HepG2 (cell line): ENCODE data around the gene TNFRSF18. TPM values are rescaled to one million over a fixed set of nuclear protein-coding genes. Genes with fewer than 3 reads are reported as not detected.

Experiments used
- BRCA1 ChIP-seq: sonication (generic); formaldehyde crosslinking; IDR thresholded peaks from 2 replicates; pipeline ENCODE4 v1.4.0; 2020; ENCODE audit warnings: missing genetic modification reagents
- CBFB ChIP-seq: sonication (generic); formaldehyde crosslinking; IDR thresholded peaks from 2 replicates; pipeline ENCODE4 v1.4.0; 2020; ENCODE audit warnings: missing genetic modification reagents
- CCAR2 ChIP-seq: fragments of 200-400 bp; formaldehyde crosslinking; optimal IDR thresholded peaks from 2 replicates; pipeline ENCODE3; 2018; ENCODE audit warnings: low read depth, mild to moderate bottlenecking, low read length, moderate library complexity
- DMAP1 ChIP-seq: IDR thresholded peaks from 2 replicates; pipeline ENCODE4 v1.6.1; 2016
- HDAC2 ChIP-seq: sonication (generic); formaldehyde crosslinking; IDR thresholded peaks from 2 replicates; pipeline ENCODE4 v1.4.0; 2020; ENCODE audit warnings: missing genetic modification reagents
- IKZF1 ChIP-seq: fragments of 450-650 bp; IDR thresholded peaks from 2 replicates; pipeline ENCODE4 v1.7.1; 2016
- JUND ChIP-seq: sonication (generic); formaldehyde crosslinking; IDR thresholded peaks from 2 replicates; pipeline ENCODE4 v1.8.0; 2022; ENCODE audit warnings: mild to moderate bottlenecking, missing genetic modification reagents
- MAFG ChIP-seq: sonication (generic); formaldehyde crosslinking; IDR thresholded peaks from 2 replicates; pipeline ENCODE4 v1.5.1; 2020; ENCODE audit warnings: mild to moderate bottlenecking, missing genetic modification reagents
- NR3C1 ChIP-seq: sonication (generic); formaldehyde crosslinking; IDR thresholded peaks from 2 replicates; pipeline ENCODE4 v1.4.0; 2020; ENCODE audit warnings: missing genetic modification reagents
- PAX8 ChIP-seq: sonication (generic); formaldehyde crosslinking; IDR thresholded peaks from 2 replicates; pipeline ENCODE4 v1.8.0; 2022; ENCODE audit warnings: mild to moderate bottlenecking, missing genetic modification reagents, borderline replicate concordance
- SIN3A ChIP-seq: IDR thresholded peaks from 2 replicates; pipeline ENCODE4 v1.6.1; 2011; ENCODE audit warnings: low read depth, mild to moderate bottlenecking, control low read depth, low read length, borderline replicate concordance
- SOX5 ChIP-seq: IDR thresholded peaks from 2 replicates; pipeline ENCODE4 v1.6.1; 2016; ENCODE audit warnings: borderline replicate concordance
- TCF7L2 ChIP-seq: IDR thresholded peaks from 2 replicates; pipeline ENCODE4 v1.6.1; 2011; ENCODE audit warnings: mild to moderate bottlenecking, low read depth, low read length, moderate library complexity
- XRCC5 ChIP-seq: fragments of 200-400 bp; formaldehyde crosslinking; optimal IDR thresholded peaks from 2 replicates; pipeline ENCODE3; 2017; ENCODE audit warnings: mild to moderate bottlenecking, low read length
- ZBTB7B ChIP-seq: sonication (generic); formaldehyde crosslinking; IDR thresholded peaks from 2 replicates; pipeline ENCODE4 v1.4.0; 2020; ENCODE audit warnings: missing genetic modification reagents
- ZMYM4 ChIP-seq: sonication (generic); formaldehyde crosslinking; IDR thresholded peaks from 2 replicates; pipeline ENCODE4 v1.8.1; 2023; ENCODE audit warnings: mild to moderate bottlenecking, missing genetic modification reagents
- ZNF17 ChIP-seq: sonication (generic); formaldehyde crosslinking; IDR thresholded peaks from 2 replicates; pipeline ENCODE4 v1.5.0; 2020; ENCODE audit warnings: mild to moderate bottlenecking, missing genetic modification reagents
- ZNF468 ChIP-seq: sonication (generic); formaldehyde crosslinking; IDR thresholded peaks from 2 replicates; pipeline ENCODE4 v1.8.0; 2022; ENCODE audit warnings: mild to moderate bottlenecking, moderate library complexity, missing genetic modification reagents
- ZNF563 ChIP-seq: sonication (generic); formaldehyde crosslinking; IDR thresholded peaks from 2 replicates; pipeline ENCODE4 v1.8.0; 2022; ENCODE audit warnings: mild to moderate bottlenecking, moderate library complexity, missing genetic modification reagents
- ZNF644 ChIP-seq: IDR thresholded peaks from 2 replicates; pipeline ENCODE4 v1.6.1; 2016; ENCODE audit warnings: low read depth
- ZNF747 ChIP-seq: sonication (generic); formaldehyde crosslinking; IDR thresholded peaks from 2 replicates; pipeline ENCODE4 v1.8.1; 2023; ENCODE audit warnings: missing genetic modification reagents, mild to moderate bottlenecking, borderline replicate concordance
- polyA plus RNA-seq, 8 experiments: library from polyadenylated mRNA; depleted of rRNA in 3 of 8; stranded (reverse) in 7 of 8; unstranded in 1 of 8; fragments of >200 nt; fragmentation: Illumina TruSeq in 4 of 8; extraction: Trizol in 4 of 8; gene quantifications; 2 replicates each; pipeline versions ENCODE4 v1.2.1 to v1.2.3, GENCODE V29; 2011 to 2016; ENCODE audit warnings: low read depth in 4 of 8, missing spikeins in 1 of 8, mixed read lengths in 1 of 8; ENCODE audit not compliant: insufficient read depth in 1 of 8
- total RNA-seq, 5 experiments: library from RNA; depleted of rRNA; stranded (reverse); fragments of >200 nt; fragmentation: Illumina TruSeq; extraction: Trizol; gene quantifications; 2 replicates each; pipeline ENCODE4 v1.2.3, GENCODE V29; 2016; ENCODE audit warnings: low read depth in 1 of 5
- TF ChIP-seq, protein P1 (sequence below): sonication (generic); formaldehyde crosslinking; IDR thresholded peaks from 2 replicates; pipeline ENCODE4 v1.4.0; 2020; ENCODE audit warnings: missing genetic modification reagents
- TF ChIP-seq, protein P2 (sequence below): IDR thresholded peaks from 2 replicates; pipeline ENCODE4 v1.6.1; 2018; ENCODE audit warnings: missing genetic modification reagents, mild to moderate bottlenecking, missing compliant biosample characterization
- TF ChIP-seq, protein P3 (sequence below): IDR thresholded peaks from 2 replicates; pipeline ENCODE4 v1.6.1; 2016
- TF ChIP-seq, protein P4 (sequence below): sonication (generic); formaldehyde crosslinking; IDR thresholded peaks from 2 replicates; pipeline ENCODE4 v1.5.0; 2020; ENCODE audit warnings: mild to moderate bottlenecking, missing genetic modification reagents

Gene TNFRSF18
- total and polyA plus RNA-seq, 2 of the 13 experiments (the other 11 are each of a cell fraction or from before 2014, with no cell fraction given), result not detected

DNA sequence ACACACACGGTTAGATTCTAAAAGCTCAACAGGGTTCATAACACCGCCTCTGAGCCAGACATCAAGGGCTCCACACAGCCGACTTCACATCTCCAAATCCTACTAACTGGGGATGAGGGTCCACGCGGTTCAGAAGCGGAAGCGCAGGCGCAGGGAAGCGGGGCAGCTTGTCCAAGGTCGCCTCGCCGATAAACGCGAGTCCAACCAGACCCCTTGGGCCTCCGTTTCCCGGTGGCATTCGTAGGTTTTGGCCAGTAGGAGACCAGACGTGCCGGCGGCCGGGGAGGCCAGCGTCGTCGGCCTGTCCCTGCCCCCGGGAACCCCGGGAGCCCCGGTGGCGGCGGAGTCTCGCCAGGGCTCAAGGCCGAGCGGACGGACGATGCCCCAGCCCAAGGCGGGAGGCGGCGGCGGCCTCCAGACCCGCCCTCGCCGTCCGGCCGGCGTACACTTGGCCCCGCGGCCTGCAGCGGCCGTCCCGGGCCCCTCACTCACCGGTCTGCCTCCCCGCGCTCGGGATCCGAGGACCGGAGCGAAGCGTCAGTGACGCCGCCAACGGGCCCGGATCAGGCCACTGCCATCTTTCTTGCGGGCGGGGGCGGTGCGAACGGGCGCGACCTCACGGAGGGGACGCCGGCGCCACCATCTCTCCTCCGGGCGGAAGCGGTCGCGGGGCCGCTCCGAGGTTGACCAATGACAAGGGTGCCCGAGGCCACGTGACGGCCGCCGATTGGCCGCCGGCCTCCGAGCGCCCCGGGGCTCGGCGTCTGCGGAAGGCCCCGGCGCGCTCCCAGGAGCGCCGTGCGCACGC lies 25.2 kb upstream of the TNFRSF18 start, which contains the start of gene SDF4 (continued):
- TF ChIP-seq CCAR2 (no peak), ZBTB7B (peak; percentile 60; the same call in 1 of the 2 replicates), CBFB (CRISPR knock-in tag) (0 out of 2 replicates have a peak, but pooled peaks have one; percentile 57), XRCC5 (no peak), ZNF747 (peak; percentile 57), TCF7L2 (no peak), JUND (peak; percentile 40; the same call in 1 of the 2 replicates), IKZF1 (no peak), NR3C1 (CRISPR knock-in tag) (no peak), ZNF644 (no peak), PAX8 (CRISPR knock-in tag) (no peak), DMAP1 (CRISPR knock-in tag) (peak; percentile 54), ZNF17 (no peak), ZNF468 (CRISPR knock-in tag) (no peak), BRCA1 (CRISPR knock-in tag) (0 out of 2 replicates have a peak, but pooled peaks have one; percentile 24), HDAC2 (0 out of 2 replicates have a peak, but pooled peaks have one; percentile 11), SOX5 (CRISPR knock-in tag) (peak; percentile 46; the same call in 1 of the 2 replicates), ZNF563 (CRISPR knock-in tag) (peak; percentile 76), MAFG (CRISPR knock-in tag) (no peak), SIN3A (peak; percentile 23; the same call in 1 of the 2 replicates), ZMYM4 (peak; percentile 70)
- TF ChIP-seq, protein P1, sequence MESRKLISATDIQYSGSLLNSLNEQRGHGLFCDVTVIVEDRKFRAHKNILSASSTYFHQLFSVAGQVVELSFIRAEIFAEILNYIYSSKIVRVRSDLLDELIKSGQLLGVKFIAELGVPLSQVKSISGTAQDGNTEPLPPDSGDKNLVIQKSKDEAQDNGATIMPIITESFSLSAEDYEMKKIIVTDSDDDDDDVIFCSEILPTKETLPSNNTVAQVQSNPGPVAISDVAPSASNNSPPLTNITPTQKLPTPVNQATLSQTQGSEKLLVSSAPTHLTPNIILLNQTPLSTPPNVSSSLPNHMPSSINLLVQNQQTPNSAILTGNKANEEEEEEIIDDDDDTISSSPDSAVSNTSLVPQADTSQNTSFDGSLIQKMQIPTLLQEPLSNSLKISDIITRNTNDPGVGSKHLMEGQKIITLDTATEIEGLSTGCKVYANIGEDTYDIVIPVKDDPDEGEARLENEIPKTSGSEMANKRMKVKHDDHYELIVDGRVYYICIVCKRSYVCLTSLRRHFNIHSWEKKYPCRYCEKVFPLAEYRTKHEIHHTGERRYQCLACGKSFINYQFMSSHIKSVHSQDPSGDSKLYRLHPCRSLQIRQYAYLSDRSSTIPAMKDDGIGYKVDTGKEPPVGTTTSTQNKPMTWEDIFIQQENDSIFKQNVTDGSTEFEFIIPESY (CRISPR knock-in tag), result no peak
- TF ChIP-seq, protein P2, sequence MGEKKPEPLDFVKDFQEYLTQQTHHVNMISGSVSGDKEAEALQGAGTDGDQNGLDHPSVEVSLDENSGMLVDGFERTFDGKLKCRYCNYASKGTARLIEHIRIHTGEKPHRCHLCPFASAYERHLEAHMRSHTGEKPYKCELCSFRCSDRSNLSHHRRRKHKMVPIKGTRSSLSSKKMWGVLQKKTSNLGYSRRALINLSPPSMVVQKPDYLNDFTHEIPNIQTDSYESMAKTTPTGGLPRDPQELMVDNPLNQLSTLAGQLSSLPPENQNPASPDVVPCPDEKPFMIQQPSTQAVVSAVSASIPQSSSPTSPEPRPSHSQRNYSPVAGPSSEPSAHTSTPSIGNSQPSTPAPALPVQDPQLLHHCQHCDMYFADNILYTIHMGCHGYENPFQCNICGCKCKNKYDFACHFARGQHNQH (CRISPR knock-in tag), result peak; percentile 71
- TF ChIP-seq, protein P3, sequence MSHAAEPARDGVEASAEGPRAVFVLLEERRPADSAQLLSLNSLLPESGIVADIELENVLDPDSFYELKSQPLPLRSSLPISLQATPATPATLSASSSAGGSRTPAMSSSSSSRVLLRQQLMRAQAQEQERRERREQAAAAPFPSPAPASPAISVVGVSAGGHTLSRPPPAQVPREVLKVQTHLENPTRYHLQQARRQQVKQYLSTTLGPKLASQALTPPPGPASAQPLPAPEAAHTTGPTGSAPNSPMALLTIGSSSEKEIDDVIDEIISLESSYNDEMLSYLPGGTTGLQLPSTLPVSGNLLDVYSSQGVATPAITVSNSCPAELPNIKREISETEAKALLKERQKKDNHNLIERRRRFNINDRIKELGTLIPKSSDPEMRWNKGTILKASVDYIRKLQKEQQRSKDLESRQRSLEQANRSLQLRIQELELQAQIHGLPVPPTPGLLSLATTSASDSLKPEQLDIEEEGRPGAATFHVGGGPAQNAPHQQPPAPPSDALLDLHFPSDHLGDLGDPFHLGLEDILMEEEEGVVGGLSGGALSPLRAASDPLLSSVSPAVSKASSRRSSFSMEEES (CRISPR knock-in tag), result peak; percentile 64
- TF ChIP-seq, protein P4, sequence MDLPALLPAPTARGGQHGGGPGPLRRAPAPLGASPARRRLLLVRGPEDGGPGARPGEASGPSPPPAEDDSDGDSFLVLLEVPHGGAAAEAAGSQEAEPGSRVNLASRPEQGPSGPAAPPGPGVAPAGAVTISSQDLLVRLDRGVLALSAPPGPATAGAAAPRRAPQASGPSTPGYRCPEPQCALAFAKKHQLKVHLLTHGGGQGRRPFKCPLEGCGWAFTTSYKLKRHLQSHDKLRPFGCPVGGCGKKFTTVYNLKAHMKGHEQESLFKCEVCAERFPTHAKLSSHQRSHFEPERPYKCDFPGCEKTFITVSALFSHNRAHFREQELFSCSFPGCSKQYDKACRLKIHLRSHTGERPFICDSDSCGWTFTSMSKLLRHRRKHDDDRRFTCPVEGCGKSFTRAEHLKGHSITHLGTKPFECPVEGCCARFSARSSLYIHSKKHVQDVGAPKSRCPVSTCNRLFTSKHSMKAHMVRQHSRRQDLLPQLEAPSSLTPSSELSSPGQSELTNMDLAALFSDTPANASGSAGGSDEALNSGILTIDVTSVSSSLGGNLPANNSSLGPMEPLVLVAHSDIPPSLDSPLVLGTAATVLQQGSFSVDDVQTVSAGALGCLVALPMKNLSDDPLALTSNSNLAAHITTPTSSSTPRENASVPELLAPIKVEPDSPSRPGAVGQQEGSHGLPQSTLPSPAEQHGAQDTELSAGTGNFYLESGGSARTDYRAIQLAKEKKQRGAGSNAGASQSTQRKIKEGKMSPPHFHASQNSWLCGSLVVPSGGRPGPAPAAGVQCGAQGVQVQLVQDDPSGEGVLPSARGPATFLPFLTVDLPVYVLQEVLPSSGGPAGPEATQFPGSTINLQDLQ (CRISPR knock-in tag), result no peak
